Retinal pigment epithelial cell (primary cell): Measurements from ENCODE around the gene MYLK.

Experiments
- DNase-seq: peaks from one replicate; pipeline ENCODE4 v3.0.0-alpha.2; 2010; ENCODE audit warnings: low read depth
- H3K4me3 ChIP-seq: 2 replicates; pipeline ENCODE4 v1.5.1; 2011; ENCODE audit warnings: mild to moderate bottlenecking, low read length, control low read depth, moderate library complexity
- TF ChIP-seq, protein P1 (sequence below): conservative IDR thresholded peaks from 2 replicates; pipeline ENCODE4 v1.5.1; 2011; ENCODE audit warnings: low read depth, low read length, control low read depth, inconsistent platforms

The MYLK gene

DNA sequence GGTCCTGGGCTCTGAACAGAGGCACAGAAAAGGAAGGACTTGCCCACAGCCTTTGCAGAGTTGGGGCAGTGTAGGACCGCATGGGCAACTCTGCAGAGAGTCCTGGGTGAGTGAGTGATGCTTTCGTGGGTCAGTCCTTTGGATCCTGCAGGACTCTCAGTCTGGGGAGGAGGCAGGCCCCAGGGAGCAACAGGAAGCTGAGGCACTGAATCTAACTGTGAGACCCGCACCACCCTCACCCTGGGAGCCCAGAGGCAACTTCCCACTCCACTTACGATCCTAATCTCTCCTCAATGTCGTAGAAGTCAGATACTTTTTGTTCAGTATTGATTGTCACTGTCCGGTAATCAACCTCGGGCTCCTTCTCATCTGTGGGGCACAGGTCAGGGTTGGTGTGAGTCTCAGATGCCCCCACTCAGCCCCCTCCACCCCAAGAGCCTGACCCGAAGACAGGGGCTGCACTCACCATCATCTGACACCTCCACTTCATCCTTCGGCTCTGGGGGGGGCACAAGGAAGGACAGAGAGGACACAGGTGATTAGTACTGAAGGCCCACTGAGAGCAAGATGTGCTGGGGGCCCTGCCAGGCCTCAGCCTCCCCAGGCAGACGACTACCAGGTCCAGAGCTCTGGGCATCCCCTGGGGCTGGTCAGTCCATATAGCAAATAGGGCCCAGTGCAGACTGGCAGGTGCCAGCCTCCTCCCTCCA is 235.3 kb downstream of the MYLK start:
- DNase-seq = no peak
- H3K4me3 ChIP-seq = no peak overlapping the region
- TF ChIP-seq, protein P1, sequence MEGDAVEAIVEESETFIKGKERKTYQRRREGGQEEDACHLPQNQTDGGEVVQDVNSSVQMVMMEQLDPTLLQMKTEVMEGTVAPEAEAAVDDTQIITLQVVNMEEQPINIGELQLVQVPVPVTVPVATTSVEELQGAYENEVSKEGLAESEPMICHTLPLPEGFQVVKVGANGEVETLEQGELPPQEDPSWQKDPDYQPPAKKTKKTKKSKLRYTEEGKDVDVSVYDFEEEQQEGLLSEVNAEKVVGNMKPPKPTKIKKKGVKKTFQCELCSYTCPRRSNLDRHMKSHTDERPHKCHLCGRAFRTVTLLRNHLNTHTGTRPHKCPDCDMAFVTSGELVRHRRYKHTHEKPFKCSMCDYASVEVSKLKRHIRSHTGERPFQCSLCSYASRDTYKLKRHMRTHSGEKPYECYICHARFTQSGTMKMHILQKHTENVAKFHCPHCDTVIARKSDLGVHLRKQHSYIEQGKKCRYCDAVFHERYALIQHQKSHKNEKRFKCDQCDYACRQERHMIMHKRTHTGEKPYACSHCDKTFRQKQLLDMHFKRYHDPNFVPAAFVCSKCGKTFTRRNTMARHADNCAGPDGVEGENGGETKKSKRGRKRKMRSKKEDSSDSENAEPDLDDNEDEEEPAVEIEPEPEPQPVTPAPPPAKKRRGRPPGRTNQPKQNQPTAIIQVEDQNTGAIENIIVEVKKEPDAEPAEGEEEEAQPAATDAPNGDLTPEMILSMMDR = no peak

DNA sequence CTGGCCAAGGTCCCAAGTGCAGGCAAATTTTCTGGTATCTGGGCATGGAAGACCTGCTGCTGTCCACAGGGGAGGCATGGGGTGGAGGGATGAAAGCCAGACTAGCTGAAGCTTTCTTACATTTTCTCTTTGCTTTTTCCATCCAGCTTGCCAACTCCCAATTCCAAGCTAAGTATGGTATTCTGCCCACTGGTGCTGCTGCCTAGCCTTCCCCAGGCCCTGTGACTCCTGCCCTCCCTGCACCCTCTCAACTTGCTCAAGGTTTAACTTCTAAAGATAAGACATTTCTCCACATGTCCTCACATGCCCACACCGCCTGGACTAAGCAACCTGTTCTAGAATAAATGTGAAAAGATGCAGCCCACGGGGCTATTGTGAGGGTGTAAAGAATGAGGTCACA is 239.8 kb downstream of the MYLK start:
- DNase-seq = no peak
- TF ChIP-seq, protein P1 = no peak
- no peak overlapping the region for H3K4me3 ChIP-seq

DNA sequence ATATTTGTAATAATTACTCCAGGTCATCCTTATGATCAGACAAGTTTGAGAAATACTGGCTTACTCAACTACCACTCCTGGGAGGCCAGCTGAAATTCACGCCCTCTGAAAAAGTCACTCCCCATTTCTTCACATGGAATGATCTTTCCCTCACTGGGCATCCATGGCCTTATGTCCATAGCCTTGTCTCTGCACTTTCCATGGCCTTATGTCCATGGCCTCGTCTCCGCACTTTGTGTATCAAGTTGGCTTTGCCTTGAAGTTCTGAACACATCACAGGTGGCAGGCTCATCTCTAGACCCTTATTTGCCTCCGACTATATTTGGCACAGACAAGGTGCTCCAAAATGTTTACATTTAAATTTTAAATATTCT is 241.2 kb downstream of the MYLK start:
- no peak for DNase-seq
- H3K4me3 ChIP-seq = no peak overlapping the region
- TF ChIP-seq, protein P1 = no peak

DNA sequence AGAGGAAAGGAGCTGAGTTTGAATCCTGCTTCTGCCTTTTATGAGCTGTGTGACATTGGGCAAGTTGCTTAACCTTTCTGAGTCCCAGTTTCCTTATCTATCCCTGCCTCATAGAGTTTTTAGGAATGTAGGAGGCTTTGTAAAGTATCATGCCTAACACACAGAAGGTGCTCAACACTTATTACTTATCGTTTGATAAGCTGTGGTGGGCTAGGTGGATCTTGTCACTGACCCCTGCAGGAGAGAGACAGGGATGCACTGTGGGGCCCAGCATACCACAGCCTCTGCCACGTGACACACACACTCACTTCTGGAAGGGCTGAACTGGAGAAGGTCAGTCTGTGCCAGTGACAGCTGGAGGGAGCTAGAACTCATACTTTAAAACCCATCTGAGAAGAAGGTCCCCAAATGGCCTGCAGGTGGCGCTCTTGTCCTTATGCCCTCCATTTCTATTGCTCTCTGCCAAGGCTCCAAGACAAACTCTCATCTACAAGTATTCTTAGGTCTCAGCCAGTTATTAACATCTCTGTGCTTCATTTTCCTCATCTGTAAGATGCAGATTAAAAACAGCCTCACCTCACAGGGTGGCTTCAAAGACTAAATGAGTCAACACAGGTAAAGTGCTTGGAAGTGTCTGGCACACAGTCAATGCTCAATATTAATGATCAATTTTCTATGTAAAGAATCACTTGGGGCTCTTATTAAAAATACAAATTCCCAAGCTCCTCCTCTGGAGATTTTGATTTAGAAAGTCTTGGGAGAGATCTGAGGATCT is 241.8 kb downstream of the MYLK start:
- H3K4me3 ChIP-seq = no peak overlapping the region
- peak; percentile 66 for DNase-seq
- TF ChIP-seq, protein P1 = peak; percentile 92

DNA sequence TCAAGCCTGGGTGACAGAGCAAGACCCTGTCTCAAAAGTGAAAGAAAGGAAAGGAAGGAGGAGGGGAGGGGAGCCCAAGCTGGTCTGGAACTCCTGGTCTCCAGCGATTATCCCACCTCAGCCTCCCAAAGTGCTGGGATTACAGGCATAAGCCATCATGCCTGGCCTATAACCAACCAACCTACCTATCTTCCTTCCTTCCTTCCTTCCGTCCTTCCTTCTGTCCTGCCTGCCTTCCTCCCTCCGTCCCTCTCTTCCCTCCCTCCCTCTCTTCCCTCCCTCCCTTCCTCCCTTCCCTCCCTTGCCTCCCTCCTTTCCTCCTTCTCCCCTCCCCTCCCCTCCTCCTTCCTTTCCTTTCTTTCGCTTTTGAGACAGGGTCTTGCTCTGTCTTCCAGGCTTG is 242.6 kb downstream of the MYLK start:
- no peak for DNase-seq
- TF ChIP-seq, protein P1 = no peak
- no peak overlapping the region for H3K4me3 ChIP-seq

DNA sequence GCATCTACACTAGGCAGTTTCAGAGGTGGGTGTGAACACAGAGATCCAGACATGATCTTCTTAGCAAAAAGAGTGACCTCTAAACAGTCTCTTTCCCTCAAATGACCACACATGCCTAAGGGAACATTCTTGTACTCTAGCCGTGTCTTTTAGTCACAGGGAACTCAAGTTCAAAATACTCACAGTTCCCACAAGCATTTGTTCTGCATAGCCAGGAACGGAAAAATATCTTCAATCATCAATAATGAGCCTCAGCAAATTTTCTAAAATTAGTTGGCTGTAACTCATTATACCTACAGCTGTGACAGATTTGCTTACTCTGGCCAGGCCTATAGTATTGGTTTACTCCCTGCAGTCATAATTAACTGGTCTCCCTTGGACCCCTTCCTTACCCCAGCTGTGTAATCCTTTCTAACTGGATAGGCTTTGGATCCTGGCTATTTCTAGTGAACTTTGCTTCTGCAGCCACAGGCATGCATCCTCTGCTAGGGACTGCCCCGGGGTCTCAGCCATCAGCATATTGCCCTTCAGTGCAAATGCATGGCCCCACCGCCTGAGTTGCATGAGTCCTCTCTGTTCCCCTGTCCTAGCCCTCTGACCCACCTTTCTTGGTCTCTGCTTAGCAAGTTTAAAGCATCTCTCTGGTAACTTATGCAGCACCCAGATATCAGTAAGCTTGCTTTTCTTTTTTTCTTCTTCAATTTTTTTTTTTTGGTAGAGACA is 243.2 kb downstream of the MYLK start:
- no peak overlapping the region for H3K4me3 ChIP-seq

More for the DNA sequence above, 243.2 kb downstream of the MYLK start:
- TF ChIP-seq, protein P1 = no peak
- no peak for DNase-seq
